GM21528 (cell line): ENCODE results near the gene KRT16.
"Not testable (repeated sequence)": the region's sequence is repeated elsewhere in the genome, so short reads cannot be mapped to it uniquely, and the experiment has no call there.

ENCODE experiments used
- ATAC-seq: cut with Tn5 transposase; IDR thresholded peaks from one replicate; pipeline ENCODE4 v1.9.1; 2021; ENCODE audit warnings: mild to moderate bottlenecking, moderate library complexity; ENCODE audit not compliant: unreplicated experiment, low FRiP score

The KRT16 gene

GRCh38 chr17:41586863-41587495 lies 25.6 kb downstream of the KRT16 start, which contains the start of gene KRT14:
Gene KRT14 (minus strand): TSS chr17:41586895. CDS start chr17:41586834, 61 bp downstream.
- no peak for ATAC-seq

- no peak for ATAC-seq
These were observed 27.1 kb downstream of the KRT16 start for GRCh38 chr17:41585301-41586056.

DNA sequence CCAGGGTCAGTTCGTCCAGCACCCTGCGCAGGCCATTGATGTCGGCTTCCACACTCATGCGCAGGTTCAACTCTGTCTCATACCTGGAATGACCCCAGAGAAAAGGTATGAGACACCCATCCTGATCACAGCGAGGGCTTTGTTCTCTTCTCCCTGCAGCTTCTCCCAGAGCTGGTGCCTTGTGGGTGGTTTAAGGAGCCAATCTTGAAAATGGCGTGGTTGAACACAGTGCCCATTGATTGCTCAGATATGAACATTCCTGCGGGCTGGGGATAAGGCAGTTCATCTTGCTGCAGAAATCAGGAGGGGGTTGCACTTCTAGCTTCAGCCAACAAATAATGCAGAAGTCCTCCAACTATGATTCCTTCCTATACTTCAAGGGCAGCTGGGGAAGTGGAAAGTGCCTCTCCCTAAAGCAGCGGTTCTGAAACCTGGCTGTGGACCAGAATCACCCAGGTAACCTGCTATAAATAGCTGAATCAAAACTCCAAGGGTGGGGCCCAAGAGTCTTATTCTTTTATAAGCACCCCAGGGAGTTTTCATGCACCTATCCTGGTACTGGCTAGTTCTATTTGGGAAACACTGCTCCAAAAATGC lies 28.1 kb downstream of the KRT16 start:
- not testable (repeated sequence) for ATAC-seq

DNA sequence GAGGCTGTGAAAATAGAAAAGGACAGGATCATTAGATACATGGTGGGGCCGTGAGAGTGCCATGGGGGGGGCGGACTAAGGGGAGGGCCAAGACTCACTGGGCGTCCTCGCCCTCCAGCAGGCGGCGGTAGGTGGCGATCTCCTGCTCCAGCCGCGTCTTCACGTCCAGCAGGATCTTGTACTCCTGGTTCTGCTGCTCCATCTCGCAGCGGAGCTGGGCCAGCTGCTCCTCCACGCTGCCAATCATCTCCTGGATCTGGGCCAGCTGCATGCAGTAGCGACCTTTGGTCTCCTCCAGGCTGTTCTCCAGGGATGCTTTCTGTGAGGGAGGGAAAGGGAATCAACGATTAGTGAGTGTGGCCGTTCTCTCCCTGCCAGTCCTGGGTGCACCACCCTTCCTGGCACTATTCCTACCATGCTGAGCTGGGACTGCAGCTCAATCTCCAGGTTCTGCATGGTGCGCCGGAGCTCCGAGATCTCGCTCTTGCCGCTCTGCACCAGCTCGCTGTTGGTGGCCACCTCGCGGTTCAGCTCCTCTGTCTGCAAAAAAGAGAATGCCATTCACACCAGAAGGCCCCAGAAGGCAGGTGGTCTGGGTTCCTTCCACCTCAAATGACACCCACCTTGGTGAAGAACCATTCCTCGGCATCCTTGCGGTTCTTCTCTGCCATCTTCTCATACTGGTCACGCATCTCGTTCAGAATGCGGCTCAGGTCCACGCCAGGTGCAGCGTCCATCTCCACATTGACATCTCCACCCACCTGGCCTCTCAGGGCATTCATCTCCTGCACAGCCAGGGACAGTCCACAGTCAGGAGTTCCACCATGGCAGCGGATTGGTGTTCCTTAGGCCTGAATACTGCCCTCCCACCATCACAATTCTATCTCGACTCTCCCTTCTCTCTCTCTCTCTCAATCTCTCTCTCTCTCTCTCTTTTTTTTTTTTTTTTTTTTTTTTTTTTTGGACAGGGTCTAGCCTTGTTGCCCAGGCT lies 29.1 kb downstream of the KRT16 start:
- no peak for ATAC-seq

DNA sequence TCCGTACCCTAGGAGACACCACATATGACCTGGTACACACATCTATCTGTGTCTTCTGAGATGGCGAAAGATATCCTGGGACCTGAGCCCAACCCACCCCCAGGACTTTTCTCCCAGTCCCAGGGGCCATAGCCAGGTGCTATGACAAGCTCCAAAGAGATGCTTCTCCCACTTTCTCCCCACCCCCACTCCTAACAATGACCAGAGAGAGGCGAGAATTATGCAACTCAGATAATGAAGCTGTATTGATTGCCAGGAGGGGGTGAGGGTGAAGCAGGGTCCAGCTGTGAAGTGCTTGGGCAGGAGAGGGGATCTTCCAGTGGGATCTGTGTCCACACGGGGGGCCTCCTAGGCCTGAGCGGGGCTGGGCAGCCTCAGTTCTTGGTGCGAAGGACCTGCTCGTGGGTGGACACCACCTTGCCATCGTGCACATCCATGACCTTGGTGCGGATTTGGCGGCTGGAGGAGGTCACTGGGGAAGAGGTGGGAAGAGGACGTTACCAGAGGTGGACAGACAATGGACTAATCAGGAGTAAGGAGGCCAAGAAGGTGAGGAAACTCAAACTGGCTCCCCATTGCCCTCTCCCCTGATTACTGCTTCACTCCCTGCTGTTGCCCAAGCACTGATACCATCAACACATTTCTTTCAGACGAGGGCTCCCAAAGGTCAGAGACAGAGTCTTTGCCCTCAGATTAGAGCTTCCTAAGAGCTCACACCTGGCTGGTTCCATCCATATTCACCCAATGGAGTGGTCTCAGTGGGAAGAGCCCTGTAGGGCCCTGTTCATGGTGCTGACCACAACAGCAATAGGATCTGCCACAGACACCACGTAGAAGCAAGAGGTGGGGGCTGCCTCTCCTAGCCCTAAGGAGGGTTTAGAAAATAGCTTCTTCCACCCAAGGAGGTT lies 30.3 kb downstream of the KRT16 start:
- not testable (repeated sequence) for ATAC-seq

DNA sequence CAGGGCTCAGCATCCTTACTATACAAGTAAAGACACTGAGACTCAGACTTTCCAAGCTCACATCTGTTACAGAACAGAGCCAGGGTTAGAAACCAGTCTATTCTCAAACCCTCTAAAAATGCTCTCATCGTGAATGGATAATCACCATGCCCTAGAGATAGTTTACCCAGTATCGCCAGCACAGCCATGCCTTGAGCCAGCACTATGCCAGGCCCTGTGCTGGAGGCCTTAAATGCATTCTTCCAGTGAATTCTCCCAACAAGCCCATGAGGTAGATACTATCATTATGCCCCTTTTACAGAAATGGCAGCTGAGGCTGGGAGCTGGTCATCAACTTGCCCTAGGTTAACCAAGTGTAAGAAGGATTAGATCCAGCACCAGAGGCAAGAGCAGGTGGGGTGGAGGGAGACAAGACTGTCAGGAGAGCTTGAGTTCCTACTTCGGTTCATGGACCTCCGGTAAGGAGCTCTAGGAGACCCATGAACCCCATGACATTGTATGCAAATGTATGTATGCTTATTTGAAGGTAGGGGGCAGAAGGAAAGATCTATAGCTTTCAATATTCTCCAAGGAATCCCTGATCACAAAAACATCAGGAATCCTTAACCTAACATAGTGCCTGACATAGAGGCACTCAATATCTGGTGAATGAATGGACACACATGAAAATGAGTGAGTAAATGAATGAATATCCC lies 31.1 kb downstream of the KRT16 start:
- no peak for ATAC-seq

GRCh38 chr17:41580687-41581365 lies 31.7 kb downstream of the KRT16 start:
- ATAC-seq = no peak

- no peak for ATAC-seq
These were observed 32.4 kb downstream of the KRT16 start for GRCh38 chr17:41580244-41580575.

GRCh38 chr17:41579484-41580243 lies 32.9 kb downstream of the KRT16 start:
- ATAC-seq = no peak

- ATAC-seq = no peak
These were observed 33.6 kb downstream of the KRT16 start for GRCh38 chr17:41578971-41579370.

GRCh38 chr17:41578538-41578937 lies 34.0 kb downstream of the KRT16 start:
- ATAC-seq = no peak

- ATAC-seq = not testable (repeated sequence)
These were observed 35.8 kb downstream of the KRT16 start for GRCh38 chr17:41576740-41577139.

- no peak for ATAC-seq
These were observed 37.2 kb downstream of the KRT16 start for GRCh38 chr17:41575336-41575735.

GRCh38 chr17:41571561-41572434 lies 40.8 kb downstream of the KRT16 start, which contains the start of gene KRT9:
Gene KRT9 (minus strand): TSS chr17:41572059. CDS start chr17:41571992, 67 bp downstream.
- no peak for ATAC-seq

DNA sequence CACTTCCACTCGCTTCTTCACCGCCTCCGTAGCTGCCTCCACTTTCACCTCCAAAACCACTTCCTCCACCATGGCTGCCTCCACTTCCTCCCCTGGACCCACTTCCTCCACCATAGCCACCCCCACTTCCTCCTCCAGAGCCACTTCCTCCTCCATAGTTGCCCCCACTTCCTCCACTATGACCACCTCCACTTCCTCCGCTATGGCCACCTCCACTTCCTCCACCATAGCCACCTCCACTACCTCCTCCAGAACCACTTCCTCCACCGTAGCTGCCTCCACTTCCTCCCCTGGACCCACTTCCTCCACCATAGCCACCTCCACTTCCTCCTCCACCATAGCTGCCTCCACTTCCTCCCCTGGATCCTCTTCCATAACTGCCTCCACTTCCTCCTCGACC lies 45.2 kb downstream of the KRT16 start:
- no peak for ATAC-seq

- ATAC-seq = no peak
These were observed 47.2 kb downstream of the KRT16 start for GRCh38 chr17:41565338-41565737.
